GM18858 (cell line): ENCODE data around the gene ELL3.
"Not testable (repeated sequence)": the region's sequence is repeated elsewhere in the genome, so short reads cannot be mapped to it uniquely, and the experiment has no call there.

Experiments used
- ATAC-seq: cut with Tn5 transposase; IDR thresholded peaks from one replicate; pipeline ENCODE4 v1.9.1; 2021; ENCODE audit not compliant: unreplicated experiment

Gene ELL3

GRCh38 chr15:43726306-43726705 lies 50.5 kb downstream of the ELL3 start:
- ATAC-seq, result not testable (repeated sequence)

- ATAC-seq, result no peak
Measured at GRCh38 chr15:43723151-43723550, 53.6 kb downstream of the ELL3 start.
